Ishikawa (cell line): ENCODE results near the gene AUTS2.

Experiments
- CEBPB ChIP-seq: IDR thresholded peaks from 2 replicates; pipeline ENCODE4 v1.6.1; 2012
- CREB1 ChIP-seq: IDR thresholded peaks from 2 replicates; pipeline ENCODE4 v1.6.1; 2012; ENCODE audit warnings: low read depth
- EGR1 ChIP-seq: IDR thresholded peaks from 2 replicates; pipeline ENCODE4 v1.6.1; 2012
- EP300 ChIP-seq: IDR thresholded peaks from 2 replicates; pipeline ENCODE4 v1.6.1; 2012; ENCODE audit warnings: borderline replicate concordance
- FOXM1 ChIP-seq: IDR thresholded peaks from 2 replicates; pipeline ENCODE4 v1.6.1; 2012; ENCODE audit warnings: low read depth, borderline replicate concordance
- MAX ChIP-seq: IDR thresholded peaks from 2 replicates; pipeline ENCODE4 v1.6.1; 2012
- NFIC ChIP-seq: IDR thresholded peaks from 2 replicates; pipeline ENCODE4 v1.6.1; 2012
- RAD21 ChIP-seq: IDR thresholded peaks from 2 replicates; pipeline ENCODE4 v1.6.1; 2012; ENCODE audit warnings: low read depth
- REST ChIP-seq: IDR thresholded peaks from 2 replicates; pipeline ENCODE4 v1.6.1; 2012; ENCODE audit warnings: low read depth, mild to moderate bottlenecking
- TAF1 ChIP-seq: IDR thresholded peaks from 2 replicates; pipeline ENCODE4 v1.6.1; 2012; ENCODE audit warnings: low read depth, mild to moderate bottlenecking
- TCF12 ChIP-seq: IDR thresholded peaks from 2 replicates; pipeline ENCODE4 v1.6.1; 2012; ENCODE audit warnings: low read depth
- TEAD4 ChIP-seq: IDR thresholded peaks from 2 replicates; pipeline ENCODE4 v1.6.1; 2012
- USF1 ChIP-seq: IDR thresholded peaks from 2 replicates; pipeline ENCODE4 v1.6.1; 2012
- YY1 ChIP-seq: IDR thresholded peaks from 2 replicates; pipeline ENCODE4 v1.6.1; 2012; ENCODE audit warnings: low read depth
- ZBTB7A ChIP-seq: IDR thresholded peaks from 2 replicates; pipeline ENCODE4 v1.6.1; 2012; ENCODE audit warnings: low read depth

The AUTS2 gene

GRCh38 chr7:70044525-70044924 is 446.2 kb downstream of the AUTS2 start:
- TF ChIP-seq TEAD4 (no peak), MAX (no peak), USF1 (no peak), YY1 (no peak), TCF12 (no peak), FOXM1 (no peak), REST (no peak), TAF1 (no peak), CEBPB (no peak), EP300 (no peak), EGR1 (no peak), RAD21 (no peak), ZBTB7A (no peak), CREB1 (no peak), NFIC (no peak)

- TF ChIP-seq EP300 (no peak), MAX (no peak), ZBTB7A (no peak), TCF12 (no peak), CEBPB (no peak)
These were observed 446.7 kb downstream of the AUTS2 start for GRCh38 chr7:70044981-70045380.

- no peak for TF ChIP-seq ZBTB7A
- no peak for TF ChIP-seq EP300
- TF ChIP-seq RAD21 = no peak
- no peak for TF ChIP-seq USF1
- TF ChIP-seq FOXM1 = no peak
- TF ChIP-seq NFIC = no peak
- no peak for TF ChIP-seq TEAD4
- no peak for TF ChIP-seq EGR1
These were observed 449.1 kb downstream of the AUTS2 start for GRCh38 chr7:70047384-70047783.

GRCh38 chr7:70047891-70048448 is 449.7 kb downstream of the AUTS2 start:
- TF ChIP-seq TCF12 (no peak), CREB1 (no peak), CEBPB (no peak), NFIC (no peak)

- no peak for TF ChIP-seq USF1
- no peak for TF ChIP-seq YY1
- no peak for TF ChIP-seq TAF1
- TF ChIP-seq RAD21 = no peak
- TF ChIP-seq TCF12 = no peak
- no peak for TF ChIP-seq ZBTB7A
These were observed 453.5 kb downstream of the AUTS2 start for GRCh38 chr7:70051726-70052125.

- TF ChIP-seq YY1 (no peak), RAD21 (no peak), ZBTB7A (no peak), TCF12 (no peak)
These were observed 454.4 kb downstream of the AUTS2 start for GRCh38 chr7:70052691-70053090.

- TF ChIP-seq FOXM1 = no peak
- no peak for TF ChIP-seq USF1
- TF ChIP-seq RAD21 = no peak
- no peak for TF ChIP-seq CREB1
- TF ChIP-seq CEBPB = no peak
- TF ChIP-seq YY1 = no peak
- TF ChIP-seq EGR1 = no peak
- TF ChIP-seq EP300 = no peak
- TF ChIP-seq TEAD4 = no peak
- TF ChIP-seq REST = no peak
- TF ChIP-seq MAX = no peak
- no peak for TF ChIP-seq TAF1
- no peak for TF ChIP-seq NFIC
- TF ChIP-seq ZBTB7A = no peak
- no peak for TF ChIP-seq TCF12
These were observed 455.1 kb downstream of the AUTS2 start for GRCh38 chr7:70053421-70053820.
